GM21381 (cell line): ENCODE results near the gene NT5C1A.

Experiments used
- ATAC-seq: cut with Tn5 transposase; IDR thresholded peaks from one replicate; pipeline ENCODE4 v1.9.1; 2021; ENCODE audit warnings: mild to moderate bottlenecking, moderate library complexity; ENCODE audit not compliant: unreplicated experiment

Gene NT5C1A

GRCh38 chr1:39663559-39663958, 8.3 kb downstream of the NT5C1A start:
- no peak for ATAC-seq

GRCh38 chr1:39662861-39663260, 9.0 kb downstream of the NT5C1A start:
- ATAC-seq: no peak

- ATAC-seq: no peak
Observed at GRCh38 chr1:39659538-39659937, 12.4 kb downstream of the NT5C1A start.

- ATAC-seq: no peak
Observed at GRCh38 chr1:39659110-39659509, 12.8 kb downstream of the NT5C1A start.

GRCh38 chr1:39657923-39658485, 13.9 kb downstream of the NT5C1A start:
- ATAC-seq: no peak

GRCh38 chr1:39657402-39657801, 14.5 kb downstream of the NT5C1A start:
- ATAC-seq: no peak

GRCh38 chr1:39656391-39656790, 15.5 kb downstream of the NT5C1A start:
- no peak for ATAC-seq

- no peak for ATAC-seq
Observed at GRCh38 chr1:39655578-39656268, 16.2 kb downstream of the NT5C1A start.

GRCh38 chr1:39654291-39654690, 17.6 kb downstream of the NT5C1A start:
- ATAC-seq: no peak

- ATAC-seq: peak; percentile 43
Observed at GRCh38 chr1:39653546-39654031, 18.3 kb downstream of the NT5C1A start.

- no peak for ATAC-seq
Observed at GRCh38 chr1:39652554-39652953, 19.4 kb downstream of the NT5C1A start.

- ATAC-seq: no peak
Observed at GRCh38 chr1:39652105-39652504, 19.8 kb downstream of the NT5C1A start.

- ATAC-seq: no peak
Observed at GRCh38 chr1:39650431-39650830, 21.5 kb downstream of the NT5C1A start.

GRCh38 chr1:39649636-39650185, 22.2 kb downstream of the NT5C1A start:
- ATAC-seq: no peak

GRCh38 chr1:39648496-39648895, 23.4 kb downstream of the NT5C1A start:
- no peak for ATAC-seq

- no peak for ATAC-seq
Observed at GRCh38 chr1:39647247-39647646, 24.7 kb downstream of the NT5C1A start.

GRCh38 chr1:39646232-39647081, 25.4 kb downstream of the NT5C1A start:
- no peak for ATAC-seq

- no peak for ATAC-seq
Observed at GRCh38 chr1:39645411-39646043, 26.4 kb downstream of the NT5C1A start.

- no peak for ATAC-seq
Observed at GRCh38 chr1:39643705-39644104, 28.2 kb downstream of the NT5C1A start.

- no peak for ATAC-seq
Observed at GRCh38 chr1:39642796-39643195, 29.1 kb downstream of the NT5C1A start.

GRCh38 chr1:39640861-39641260, 31.0 kb downstream of the NT5C1A start:
- no peak for ATAC-seq
